Osteocyte (in vitro differentiated cells): ENCODE results near the gene KIF26A. TPM values are rescaled to one million over a fixed set of nuclear protein-coding genes. Genes with fewer than 3 reads are reported as not detected.

Experiments
- DNase-seq: peaks from one replicate; pipeline ENCODE4 v3.0.0; 2021; ENCODE audit warnings: mixed read lengths; ENCODE audit not compliant: unreplicated experiment; ENCODE audit errors: extremely low spot score
- H3K27ac Mint-ChIP-seq: one replicate; pipeline ENCODE4 v1.8.0; 2021; ENCODE audit warnings: mild to moderate bottlenecking, mixed read lengths; ENCODE audit not compliant: unreplicated experiment
- H3K27me3 Mint-ChIP-seq: one replicate; pipeline ENCODE4 v1.8.0; 2021; ENCODE audit warnings: mixed read lengths; ENCODE audit not compliant: unreplicated experiment
- H3K36me3 Mint-ChIP-seq: one replicate; pipeline ENCODE4 v1.8.0; 2021; ENCODE audit warnings: mixed read lengths; ENCODE audit not compliant: unreplicated experiment
- H3K4me1 Mint-ChIP-seq: one replicate; pipeline ENCODE4 v1.8.0; 2021; ENCODE audit warnings: mixed read lengths; ENCODE audit not compliant: unreplicated experiment
- H3K4me3 Mint-ChIP-seq: one replicate; pipeline ENCODE4 v1.8.0; 2021; ENCODE audit warnings: mild to moderate bottlenecking, moderate library complexity, mixed read lengths; ENCODE audit not compliant: unreplicated experiment
- H3K9me3 Mint-ChIP-seq: one replicate; pipeline ENCODE4 v1.8.0; 2021; ENCODE audit warnings: mixed read lengths; ENCODE audit not compliant: unreplicated experiment
- CTCF ChIP-seq: fragments of 200-600 bp; sonication (generic); IDR thresholded peaks from 2 replicates; pipeline ENCODE4 v1.5.0; 2021; ENCODE audit warnings: antibody characterized with exemption, mild to moderate bottlenecking, moderate library complexity
- total RNA-seq: library from RNA; stranded (reverse); gene quantifications from 2 replicates; pipeline ENCODE4 v1.2.1, GENCODE V29; 2021

The KIF26A gene
- total RNA-seq, 1 donor from 2014 or later: 4.5 TPM

- TF ChIP-seq CTCF: no peak
These were observed 78.1 kb downstream of the KIF26A start for GRCh38 chr14:104216457-104216856.

GRCh38 chr14:104217486-104218360, 79.3 kb downstream of the KIF26A start:
- Mint-ChIP-seq H3K4me1 (no peaks in the 10 kb centered on the region), H3K36me3 (no peaks in the 10 kb centered on the region), H3K27me3 (no peaks in the 10 kb centered on the region), H3K27ac (no peak overlapping the region), H3K4me3 (no peak overlapping the region), H3K9me3 (no peaks in the 10 kb centered on the region)
- TF ChIP-seq CTCF: no peak
- DNase-seq: no peak

More at GRCh38 chr14:104216457-104216856, 78.1 kb downstream of the KIF26A start:
- Mint-ChIP-seq H3K27ac (no peak overlapping the region), H3K4me1 (no peaks in the 10 kb centered on the region), H3K27me3 (no peaks in the 10 kb centered on the region), H3K4me3 (no peak overlapping the region), H3K9me3 (no peaks in the 10 kb centered on the region), H3K36me3 (no peaks in the 10 kb centered on the region)
- DNase-seq: no peak

GRCh38 chr14:104218361-104219180, 80.2 kb downstream of the KIF26A start:
- no peaks in the 10 kb centered on the region for H3K4me1 Mint-ChIP-seq
- TF ChIP-seq CTCF: no peak
- no peaks in the 10 kb centered on the region for H3K36me3 Mint-ChIP-seq

GRCh38 chr14:104219731-104220214, 81.4 kb downstream of the KIF26A start:
- Mint-ChIP-seq H3K9me3 (no peaks in the 10 kb centered on the region), H3K36me3 (no peaks in the 10 kb centered on the region), H3K27me3 (no peaks in the 10 kb centered on the region), H3K4me3 (no peak overlapping the region), H3K4me1 (no peaks in the 10 kb centered on the region), H3K27ac (no peak overlapping the region)
- no peak for TF ChIP-seq CTCF
- no peak for DNase-seq

More at GRCh38 chr14:104218361-104219180, 80.2 kb downstream of the KIF26A start:
- H3K27me3 Mint-ChIP-seq: no peaks in the 10 kb centered on the region
- H3K9me3 Mint-ChIP-seq: no peaks in the 10 kb centered on the region
- no peak for DNase-seq
- H3K4me3 Mint-ChIP-seq: no peak overlapping the region
- H3K27ac Mint-ChIP-seq: no peak overlapping the region
